Measurements from ENCODE around the gene KRT86.

GRCh38 chr12:52327830-52328500 is 53.5 kb downstream of the KRT86 start:
- no peak for TF ChIP-seq CTCF (IDR thresholded peaks at IDR 0.05; ENCODE audit: low read depth, low read length)
- TF ChIP-seq EZH2phosphoT487 (IDR thresholded peaks at IDR 0.05; ENCODE audit: low read depth), result no peak

Data from OCI-LY3 (cell line).